K562 (cell line): ENCODE measurements around the gene CERS6. TPM values are rescaled to one million over a fixed set of nuclear protein-coding genes. Genes with fewer than 3 reads are reported as not detected.

Source experiments
- BDP1 ChIP-seq: IDR thresholded peaks from 3 replicates; pipeline ENCODE4 v1.6.1; 2011; ENCODE audit not compliant: insufficient read length, insufficient read depth
- FOXJ2 ChIP-seq: fragments of 200-800 bp; sonication (Bioruptor generic); IDR thresholded peaks from 2 replicates; pipeline ENCODE4 v1.6.1; 2016; ENCODE audit warnings: missing genetic modification characterization, missing compliant biosample characterization
- HOXB6 ChIP-seq: fragments of 250-450 bp; sonication (Bioruptor Pico); IDR thresholded peaks from 2 replicates; pipeline ENCODE4 v1.5.1; 2022; ENCODE audit warnings: mild to moderate bottlenecking, borderline replicate concordance
- MTA1 ChIP-seq: fragments of 450-650 bp; IDR thresholded peaks from 2 replicates; pipeline ENCODE4 v1.6.1; 2017; ENCODE audit warnings: borderline replicate concordance
- NONO ChIP-seq, 2 experiments: fragments of 200-400 bp in 1 of 2; fragments of 450-650 bp in 1 of 2; formaldehyde crosslinking in 1 of 2; IDR thresholded peaks; 2 replicates each; pipeline ENCODE4 v1.6.1; 2017; ENCODE audit warnings: low read depth in 2 of 2, mild to moderate bottlenecking in 2 of 2, moderate library complexity in 2 of 2, low read length in 1 of 2
- NUFIP1 ChIP-seq: fragments of 450-650 bp; IDR thresholded peaks from 2 replicates; pipeline ENCODE4 v1.6.1; 2018; ENCODE audit not compliant: partially characterized antibody
- PHTF2 ChIP-seq: fragments of 250-450 bp; sonication (Bioruptor Pico); IDR thresholded peaks from 2 replicates; pipeline ENCODE4 v1.5.0; 2021; ENCODE audit warnings: mild to moderate bottlenecking
- STAT5A ChIP-seq: IDR thresholded peaks from 2 replicates; pipeline ENCODE4 v1.6.1; 2012; ENCODE audit warnings: low read length, inconsistent platforms, borderline replicate concordance
- TBL1XR1 ChIP-seq, 2 experiments: IDR thresholded peaks; 2 replicates each; pipeline ENCODE4 v1.6.1; 2012; ENCODE audit warnings: improper control_type of control experiment in 2 of 2, low read length in 2 of 2, mild to moderate bottlenecking in 1 of 2
- ZNF146 ChIP-seq: IDR thresholded peaks from one replicate; pipeline ENCODE4 v1.6.1; 2018; ENCODE audit warnings: missing compliant biosample characterization; ENCODE audit not compliant: unreplicated experiment
- polyA plus RNA-seq, 8 experiments: library from polyadenylated mRNA; depleted of rRNA in 4 of 8; stranded (reverse) in 5 of 8; unstranded in 3 of 8; fragments of >200 nt; fragmentation: Nextera tagmentation in 2 of 8; fragmentation: Illumina TruSeq in 1 of 8; extraction: Ambion mirVana in 2 of 8; extraction: Trizol in 1 of 8; gene quantifications; 2 replicates each; pipeline versions ENCODE4 v1.2.1 to v1.2.3, GENCODE V29; 2011 to 2014; ENCODE audit warnings: inconsistent platforms in 1 of 8, missing spikeins in 1 of 8
- total RNA-seq, 7 experiments: library from RNA; depleted of rRNA in 6 of 7; stranded (reverse); fragments of >200 nt in 6 of 7; fragmentation: Illumina TruSeq in 2 of 7; extraction: Trizol in 2 of 7; gene quantifications; 2 replicates each; pipeline versions ENCODE4 v1.2.1 to v1.2.3, GENCODE V29; 2011 to 2021; ENCODE audit warnings: low replicate concordance in 1 of 7
- TF ChIP-seq, protein P1 (sequence below), 2 experiments: fragments of 450-650 bp in 1 of 2; sonication (generic) in 1 of 2; formaldehyde crosslinking in 1 of 2; IDR thresholded peaks; 2 replicates each; pipeline versions ENCODE4 v1.7.1 to v1.9.0; 2016 to 2022; ENCODE audit warnings: inconsistent platforms in 1 of 2, mild to moderate bottlenecking in 1 of 2, missing genetic modification reagents in 1 of 2
- TF ChIP-seq, protein P2 (sequence below): fragments of 450-650 bp; IDR thresholded peaks from 2 replicates; pipeline ENCODE4 v1.6.1; 2016; ENCODE audit warnings: low read depth, mild to moderate bottlenecking, moderate library complexity
- TF ChIP-seq, protein P3 (sequence below): fragments of 450-650 bp; conservative IDR thresholded peaks from 2 replicates; pipeline ENCODE4 v1.6.1; 2016; ENCODE audit warnings: missing genetic modification characterization, low read depth, mild to moderate bottlenecking, missing compliant biosample characterization, moderate library complexity
- TF ChIP-seq, protein P4 (sequence below): sonication (generic); formaldehyde crosslinking; IDR thresholded peaks from 2 replicates; pipeline ENCODE4 v1.9.0; 2022; ENCODE audit warnings: mild to moderate bottlenecking, missing genetic modification reagents

The CERS6 gene
- total and polyA plus RNA-seq, 9 of the 15 experiments (the other 6 are each of a cell fraction or from before 2014, with no cell fraction given), result 1.6 to 13.6 (median 11.4) TPM

DNA sequence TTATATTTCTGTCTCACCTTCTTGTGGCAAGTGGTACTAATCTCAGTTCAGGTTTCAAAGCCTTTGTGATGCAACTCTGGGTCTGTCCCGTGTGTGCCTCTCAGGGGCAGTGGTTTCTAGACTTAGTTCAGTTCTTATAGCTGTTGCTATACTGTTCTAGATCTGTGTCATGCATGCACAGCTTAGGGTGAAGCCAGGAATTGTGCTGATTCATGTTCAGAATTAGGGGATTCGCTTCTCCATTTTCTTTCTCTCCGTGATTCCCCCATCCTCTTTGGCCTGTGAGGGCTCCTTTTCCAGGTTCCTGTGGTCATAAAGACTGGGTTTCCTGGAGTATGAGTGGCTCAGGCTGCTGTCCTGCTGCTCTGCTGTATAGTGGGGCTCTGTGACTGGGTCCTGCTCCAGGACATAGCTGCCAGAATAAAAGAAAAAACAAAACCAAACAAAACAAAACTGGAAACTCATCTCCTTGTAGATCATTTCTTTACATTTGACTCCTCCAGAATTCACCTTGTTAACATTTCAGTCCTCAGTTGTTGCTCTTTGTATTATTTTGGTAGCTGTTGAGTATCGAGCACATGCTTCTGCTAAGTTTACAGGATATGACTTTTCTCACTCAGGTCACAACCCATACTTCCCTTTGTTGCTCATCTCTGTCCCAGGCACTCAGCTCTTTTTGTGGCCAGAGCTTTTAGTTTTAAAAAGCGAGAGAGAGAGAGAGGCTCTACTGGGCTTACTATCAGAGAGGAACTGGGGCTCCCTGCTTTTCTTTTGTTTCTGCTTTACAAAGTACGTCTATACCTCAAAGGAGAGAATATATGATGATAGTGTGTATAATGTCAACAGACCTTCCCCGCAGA, 34.2 kb downstream of the CERS6 start (continued):
- TF ChIP-seq, protein P1, sequence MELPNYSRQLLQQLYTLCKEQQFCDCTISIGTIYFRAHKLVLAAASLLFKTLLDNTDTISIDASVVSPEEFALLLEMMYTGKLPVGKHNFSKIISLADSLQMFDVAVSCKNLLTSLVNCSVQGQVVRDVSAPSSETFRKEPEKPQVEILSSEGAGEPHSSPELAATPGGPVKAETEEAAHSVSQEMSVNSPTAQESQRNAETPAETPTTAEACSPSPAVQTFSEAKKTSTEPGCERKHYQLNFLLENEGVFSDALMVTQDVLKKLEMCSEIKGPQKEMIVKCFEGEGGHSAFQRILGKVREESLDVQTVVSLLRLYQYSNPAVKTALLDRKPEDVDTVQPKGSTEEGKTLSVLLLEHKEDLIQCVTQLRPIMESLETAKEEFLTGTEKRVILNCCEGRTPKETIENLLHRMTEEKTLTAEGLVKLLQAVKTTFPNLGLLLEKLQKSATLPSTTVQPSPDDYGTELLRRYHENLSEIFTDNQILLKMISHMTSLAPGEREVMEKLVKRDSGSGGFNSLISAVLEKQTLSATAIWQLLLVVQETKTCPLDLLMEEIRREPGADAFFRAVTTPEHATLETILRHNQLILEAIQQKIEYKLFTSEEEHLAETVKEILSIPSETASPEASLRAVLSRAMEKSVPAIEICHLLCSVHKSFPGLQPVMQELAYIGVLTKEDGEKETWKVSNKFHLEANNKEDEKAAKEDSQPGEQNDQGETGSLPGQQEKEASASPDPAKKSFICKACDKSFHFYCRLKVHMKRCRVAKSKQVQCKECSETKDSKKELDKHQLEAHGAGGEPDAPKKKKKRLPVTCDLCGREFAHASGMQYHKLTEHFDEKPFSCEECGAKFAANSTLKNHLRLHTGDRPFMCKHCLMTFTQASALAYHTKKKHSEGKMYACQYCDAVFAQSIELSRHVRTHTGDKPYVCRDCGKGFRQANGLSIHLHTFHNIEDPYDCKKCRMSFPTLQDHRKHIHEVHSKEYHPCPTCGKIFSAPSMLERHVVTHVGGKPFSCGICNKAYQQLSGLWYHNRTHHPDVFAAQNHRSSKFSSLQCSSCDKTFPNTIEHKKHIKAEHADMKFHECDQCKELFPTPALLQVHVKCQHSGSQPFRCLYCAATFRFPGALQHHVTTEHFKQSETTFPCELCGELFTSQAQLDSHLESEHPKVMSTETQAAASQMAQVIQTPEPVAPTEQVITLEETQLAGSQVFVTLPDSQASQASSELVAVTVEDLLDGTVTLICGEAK (IDR thresholded peaks at IDR 0.05), result peak; percentile 47
- TF ChIP-seq, protein P1 (CRISPR knock-in tag; IDR thresholded peaks at IDR 0.05), result no peak
- TF ChIP-seq TBL1XR1 (IDR thresholded peaks at IDR 0.05; ENCODE audit: low read length in 2 of 2), result no peak
- no peak for TF ChIP-seq NONO (IDR thresholded peaks at IDR 0.05; ENCODE audit: low read depth in 2 of 2, low read length in 1 of 2)
- no peak for TF ChIP-seq FOXJ2 (tag)
- no peak for TF ChIP-seq STAT5A
- TF ChIP-seq, protein P2, sequence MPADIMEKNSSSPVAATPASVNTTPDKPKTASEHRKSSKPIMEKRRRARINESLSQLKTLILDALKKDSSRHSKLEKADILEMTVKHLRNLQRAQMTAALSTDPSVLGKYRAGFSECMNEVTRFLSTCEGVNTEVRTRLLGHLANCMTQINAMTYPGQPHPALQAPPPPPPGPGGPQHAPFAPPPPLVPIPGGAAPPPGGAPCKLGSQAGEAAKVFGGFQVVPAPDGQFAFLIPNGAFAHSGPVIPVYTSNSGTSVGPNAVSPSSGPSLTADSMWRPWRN, result no peak
- TF ChIP-seq MTA1, result 0 out of 2 replicates have a peak, but pooled peaks have one; percentile 32
- no peak for TF ChIP-seq NUFIP1
- TF ChIP-seq PHTF2 (CRISPR knock-in tag), result no peak
- TF ChIP-seq, protein P3, sequence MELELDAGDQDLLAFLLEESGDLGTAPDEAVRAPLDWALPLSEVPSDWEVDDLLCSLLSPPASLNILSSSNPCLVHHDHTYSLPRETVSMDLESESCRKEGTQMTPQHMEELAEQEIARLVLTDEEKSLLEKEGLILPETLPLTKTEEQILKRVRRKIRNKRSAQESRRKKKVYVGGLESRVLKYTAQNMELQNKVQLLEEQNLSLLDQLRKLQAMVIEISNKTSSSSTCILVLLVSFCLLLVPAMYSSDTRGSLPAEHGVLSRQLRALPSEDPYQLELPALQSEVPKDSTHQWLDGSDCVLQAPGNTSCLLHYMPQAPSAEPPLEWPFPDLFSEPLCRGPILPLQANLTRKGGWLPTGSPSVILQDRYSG (tag), result no peak
- no peak for TF ChIP-seq HOXB6 (CRISPR knock-in tag)
- no peak for TF ChIP-seq ZNF146
- TF ChIP-seq BDP1, result no peak
- TF ChIP-seq, protein P4, sequence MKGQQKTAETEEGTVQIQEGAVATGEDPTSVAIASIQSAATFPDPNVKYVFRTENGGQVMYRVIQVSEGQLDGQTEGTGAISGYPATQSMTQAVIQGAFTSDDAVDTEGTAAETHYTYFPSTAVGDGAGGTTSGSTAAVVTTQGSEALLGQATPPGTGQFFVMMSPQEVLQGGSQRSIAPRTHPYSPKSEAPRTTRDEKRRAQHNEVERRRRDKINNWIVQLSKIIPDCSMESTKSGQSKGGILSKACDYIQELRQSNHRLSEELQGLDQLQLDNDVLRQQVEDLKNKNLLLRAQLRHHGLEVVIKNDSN (CRISPR knock-in tag), result no peak
